H9 (cell line): ENCODE measurements around the gene BCL11B. TPM values are rescaled to one million over a fixed set of nuclear protein-coding genes. Genes with fewer than 3 reads are reported as not detected.
A peak's percentile ranks its signal among the peaks of the same experiment; 100 is the strongest.

Experiments
- DNase-seq: peaks from one replicate; pipeline ENCODE4 v3.0.0-alpha.2; 2017
- H2AFZ ChIP-seq: one replicate; pipeline ENCODE4 v1.6.1; 2013; ENCODE audit warnings: mild to moderate bottlenecking, low read length, control low read depth, moderate library complexity
- H2AK5ac ChIP-seq: 2 replicates; pipeline ENCODE4 v1.6.1; 2013; ENCODE audit warnings: low read length, control low read depth, mixed read lengths; ENCODE audit not compliant: insufficient read length
- H2BK120ac ChIP-seq: one replicate; pipeline ENCODE4 v1.6.1; 2013; ENCODE audit warnings: low read depth, mild to moderate bottlenecking, low read length, control low read depth, inconsistent platforms; ENCODE audit not compliant: poor library complexity, severe bottlenecking
- H2BK12ac ChIP-seq: 2 replicates; pipeline ENCODE4 v1.6.1; 2013; ENCODE audit warnings: low read length, control low read depth, mixed read lengths, low read depth; ENCODE audit not compliant: insufficient read length
- H2BK15ac ChIP-seq: 2 replicates; pipeline ENCODE4 v1.6.1; 2013; ENCODE audit warnings: low read depth, low read length, control low read depth
- H2BK20ac ChIP-seq: one replicate; pipeline ENCODE4 v1.6.1; 2013; ENCODE audit warnings: low read depth, mild to moderate bottlenecking, low read length, control low read depth, inconsistent platforms; ENCODE audit not compliant: poor library complexity, severe bottlenecking
- H2BK5ac ChIP-seq: 2 replicates; pipeline ENCODE4 v1.6.1; 2013; ENCODE audit warnings: low read length, control low read depth, mixed read lengths; ENCODE audit not compliant: insufficient read length
- H3K14ac ChIP-seq: 2 replicates; pipeline ENCODE4 v1.6.1; 2013; ENCODE audit warnings: low read length, control low read depth; ENCODE audit not compliant: insufficient read depth
- H3K18ac ChIP-seq: 2 replicates; pipeline ENCODE4 v1.6.1; 2013; ENCODE audit warnings: low read depth, mild to moderate bottlenecking, mixed read lengths, low read length, control low read depth; ENCODE audit not compliant: insufficient read length
- H3K23ac ChIP-seq: 2 replicates; pipeline ENCODE4 v1.6.1; 2013; ENCODE audit warnings: low read length, control low read depth, mixed read lengths, low read depth; ENCODE audit not compliant: insufficient read length
- H3K23me2 ChIP-seq: 2 replicates; pipeline ENCODE4 v1.6.1; 2013; ENCODE audit warnings: low read depth, mild to moderate bottlenecking, mixed read lengths, low read length, control low read depth; ENCODE audit not compliant: insufficient read length, poor library complexity, severe bottlenecking
- H3K27ac ChIP-seq: 2 replicates; pipeline ENCODE4 v1.5.1; 2013; ENCODE audit warnings: low read length, control low read depth, mixed read lengths, low read depth; ENCODE audit not compliant: insufficient read length
- H3K27me3 ChIP-seq: 2 replicates; pipeline ENCODE4 v1.6.1; 2013; ENCODE audit warnings: low read length, control low read depth, inconsistent platforms; ENCODE audit not compliant: insufficient read depth
- H3K4ac ChIP-seq: 2 replicates; pipeline ENCODE4 v1.6.1; 2013; ENCODE audit warnings: low read depth, mild to moderate bottlenecking, control low read depth, inconsistent platforms, low read length, moderate library complexity
- H3K4me1 ChIP-seq: 2 replicates; pipeline ENCODE4 v1.6.1; 2013; ENCODE audit warnings: low read length, control low read depth, inconsistent platforms; ENCODE audit not compliant: insufficient read depth
- H3K4me2 ChIP-seq: 2 replicates; pipeline ENCODE4 v1.6.1; 2013; ENCODE audit warnings: low read length, control low read depth, mixed read lengths; ENCODE audit not compliant: insufficient read length, insufficient read depth
- H3K56ac ChIP-seq: 2 replicates; pipeline ENCODE4 v1.6.1; 2013; ENCODE audit warnings: low read depth, mild to moderate bottlenecking, mixed read lengths, low read length, control low read depth; ENCODE audit not compliant: insufficient read length
- H3K79me1 ChIP-seq: 2 replicates; pipeline ENCODE4 v1.6.1; 2013; ENCODE audit warnings: low read depth, mild to moderate bottlenecking, moderate library complexity, low read length, control low read depth, inconsistent platforms; ENCODE audit not compliant: insufficient read depth, poor library complexity, severe bottlenecking
- H3K79me2 ChIP-seq: 2 replicates; pipeline ENCODE4 v1.6.1; 2013; ENCODE audit warnings: low read length, control low read depth, inconsistent platforms; ENCODE audit not compliant: insufficient read depth
- H3K9ac ChIP-seq: 2 replicates; pipeline ENCODE4 v1.6.1; 2013; ENCODE audit warnings: low read length, control low read depth, mixed read lengths; ENCODE audit not compliant: insufficient read length; ENCODE audit errors: extremely low read depth
- H3K9me3 ChIP-seq: one replicate; pipeline ENCODE4 v1.6.1; 2013; ENCODE audit warnings: low read depth, low read length, inconsistent platforms; ENCODE audit not compliant: control insufficient read depth
- H3T11ph ChIP-seq: one replicate; pipeline ENCODE4 v1.6.1; 2013; ENCODE audit warnings: mild to moderate bottlenecking, low read length, control low read depth, inconsistent platforms
- H4K20me1 ChIP-seq: one replicate; pipeline ENCODE4 v1.6.1; 2013; ENCODE audit not compliant: control insufficient read depth, insufficient read length, insufficient read depth
- H4K5ac ChIP-seq: 2 replicates; pipeline ENCODE4 v1.6.1; 2013; ENCODE audit warnings: low read depth, mild to moderate bottlenecking, mixed read lengths, low read length, control low read depth; ENCODE audit not compliant: insufficient read length
- H4K8ac ChIP-seq: replicated peaks from 2 replicates; pipeline ENCODE4 v1.6.1; 2013; ENCODE audit warnings: low read length, control low read depth, mixed read lengths, low read depth; ENCODE audit not compliant: insufficient read length
- H4K91ac ChIP-seq: 2 replicates; pipeline ENCODE4 v1.6.1; 2013; ENCODE audit warnings: low read depth, mild to moderate bottlenecking, moderate library complexity, mixed read lengths, low read length, control low read depth; ENCODE audit not compliant: insufficient read length
- H3K27ac Mint-ChIP-seq, 3 experiments: 2 replicates in 2 of 3; 3 replicates in 1 of 3; pipeline ENCODE4 v1.8.0; 2020 to 2021; ENCODE audit warnings: mixed read lengths in 3 of 3, mild to moderate bottlenecking in 1 of 3, moderate library complexity in 1 of 3
- H3K27me3 Mint-ChIP-seq: 2 replicates; pipeline ENCODE4 v1.8.0; 2021; ENCODE audit warnings: low read depth, mild to moderate bottlenecking, moderate library complexity, mixed read lengths
- H3K36me3 Mint-ChIP-seq, 3 experiments: 2 replicates in 2 of 3; 3 replicates in 1 of 3; pipeline ENCODE4 v1.8.0; 2020 to 2021; ENCODE audit warnings: low read depth in 3 of 3, mixed read lengths in 3 of 3; ENCODE audit not compliant: insufficient read depth in 1 of 3
- H3K4me1 Mint-ChIP-seq, 2 experiments: 2 replicates each; pipeline ENCODE4 v1.8.0; 2020; ENCODE audit warnings: mixed read lengths in 2 of 2
- H3K4me3 Mint-ChIP-seq, 2 experiments: 2 replicates in 1 of 2; 3 replicates in 1 of 2; pipeline ENCODE4 v1.8.0; 2020 to 2021; ENCODE audit warnings: mild to moderate bottlenecking in 2 of 2, mixed read lengths in 2 of 2, moderate library complexity in 1 of 2
- H3K9me3 Mint-ChIP-seq, 2 experiments: 2 replicates in 1 of 2; 3 replicates in 1 of 2; pipeline ENCODE4 v1.8.0; 2020; ENCODE audit warnings: mild to moderate bottlenecking in 2 of 2, mixed read lengths in 2 of 2, moderate library complexity in 1 of 2
- WGBS: extraction: QIAGEN DNeasy Blood & Tissue Kit; methylation state at CpG from one replicate; pipeline ENCODE4 v1.1.7; 2013; ENCODE audit warnings: missing lambda C conversion rate, low lambda C conversion rate, mixed read lengths; ENCODE audit not compliant: insufficient read length; ENCODE audit errors: extremely low coverage; 5-methylcytosine and 5-hydroxymethylcytosine counted together
- total RNA-seq: library from RNA; stranded (reverse); gene quantifications from 2 replicates; pipeline ENCODE4 v1.2.1, GENCODE V29; 2021
- TF ChIP-seq, protein P1 (sequence below): fragments of 200-600 bp; sonication (generic); conservative IDR thresholded peaks from 3 replicates; pipeline ENCODE4 v1.8.0; 2021; ENCODE audit warnings: antibody characterized with exemption, mild to moderate bottlenecking

The BCL11B gene
- total RNA-seq, 1 experiment from 2014 or later = 4.9 TPM

DNA sequence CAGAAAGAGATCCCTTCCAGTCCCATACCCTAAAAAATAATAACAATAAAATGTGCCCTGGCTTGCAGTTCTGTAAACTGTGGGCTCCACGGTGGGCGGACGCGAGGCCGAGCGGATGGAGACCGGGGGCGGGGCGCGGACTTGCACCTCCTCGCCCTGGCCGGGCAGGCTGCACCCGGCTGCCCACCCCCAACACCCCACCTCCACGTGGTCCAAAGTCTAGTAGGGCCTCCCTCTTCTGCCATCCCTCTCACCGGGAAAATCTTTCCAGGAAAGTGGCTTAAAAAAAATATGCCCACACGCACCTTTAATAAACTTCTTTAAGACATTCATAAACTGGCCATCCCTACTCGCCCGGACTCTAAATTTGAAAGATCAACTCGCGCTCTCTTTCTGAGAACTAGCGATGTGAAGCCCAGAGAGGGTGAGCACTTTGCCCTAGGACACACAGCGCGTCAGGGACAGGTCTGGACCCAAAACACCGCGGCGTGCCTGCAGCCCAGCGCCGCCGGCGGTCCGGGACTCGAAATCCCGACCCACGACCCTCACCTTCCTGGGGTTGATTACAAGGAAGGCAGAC lies 1.9 kb upstream of the BCL11B start:
- peaks cover 0 to 4% of the 10 kb centered on the region in 2 experiments; a peak in 1 of 5 replicates for H3K9me3 Mint-ChIP-seq
- H3T11ph ChIP-seq = no peak overlapping the region
- no peak overlapping the region for H4K91ac ChIP-seq
- H3K9me3 ChIP-seq = no peaks in the 10 kb centered on the region
- no peak overlapping the region for H4K8ac ChIP-seq
- H3K23ac ChIP-seq = no peak overlapping the region
- H3K4me1 Mint-ChIP-seq = peaks cover 28 to 62% of the 10 kb centered on the region in 2 experiments
- peak overlapping the region; percentile 80 to 84 for H3K4me3 Mint-ChIP-seq
- H3K27ac Mint-ChIP-seq = no peak overlapping the region
- H2BK5ac ChIP-seq = no peak overlapping the region
- H3K27me3 Mint-ChIP-seq = peaks cover 38% of the 10 kb centered on the region
- no peak overlapping the region for H3K4ac ChIP-seq
- DNase-seq = no peak
- H2BK12ac ChIP-seq = no peak overlapping the region
- H3K56ac ChIP-seq = no peak overlapping the region
- H3K79me2 ChIP-seq = no peaks in the 10 kb centered on the region; the same call in 1 of the 2 replicates
- no peaks in the 10 kb centered on the region; the same call in 1 of the 2 replicates for H3K27me3 ChIP-seq
- H4K5ac ChIP-seq = no peak overlapping the region
- no peaks in the 10 kb centered on the region for H4K20me1 ChIP-seq
- H3K14ac ChIP-seq = no peak overlapping the region; the same call in 1 of the 2 replicates
- TF ChIP-seq, protein P1, sequence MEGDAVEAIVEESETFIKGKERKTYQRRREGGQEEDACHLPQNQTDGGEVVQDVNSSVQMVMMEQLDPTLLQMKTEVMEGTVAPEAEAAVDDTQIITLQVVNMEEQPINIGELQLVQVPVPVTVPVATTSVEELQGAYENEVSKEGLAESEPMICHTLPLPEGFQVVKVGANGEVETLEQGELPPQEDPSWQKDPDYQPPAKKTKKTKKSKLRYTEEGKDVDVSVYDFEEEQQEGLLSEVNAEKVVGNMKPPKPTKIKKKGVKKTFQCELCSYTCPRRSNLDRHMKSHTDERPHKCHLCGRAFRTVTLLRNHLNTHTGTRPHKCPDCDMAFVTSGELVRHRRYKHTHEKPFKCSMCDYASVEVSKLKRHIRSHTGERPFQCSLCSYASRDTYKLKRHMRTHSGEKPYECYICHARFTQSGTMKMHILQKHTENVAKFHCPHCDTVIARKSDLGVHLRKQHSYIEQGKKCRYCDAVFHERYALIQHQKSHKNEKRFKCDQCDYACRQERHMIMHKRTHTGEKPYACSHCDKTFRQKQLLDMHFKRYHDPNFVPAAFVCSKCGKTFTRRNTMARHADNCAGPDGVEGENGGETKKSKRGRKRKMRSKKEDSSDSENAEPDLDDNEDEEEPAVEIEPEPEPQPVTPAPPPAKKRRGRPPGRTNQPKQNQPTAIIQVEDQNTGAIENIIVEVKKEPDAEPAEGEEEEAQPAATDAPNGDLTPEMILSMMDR = no peak
- no peak overlapping the region for H2BK15ac ChIP-seq
- H3K36me3 Mint-ChIP-seq = no peaks in the 10 kb centered on the region
- no peak overlapping the region for H3K18ac ChIP-seq
- no peak overlapping the region for H2AFZ ChIP-seq
- WGBS = no CpG with 5 or more reads among the region's 34 CpGs
- H3K79me1 ChIP-seq = no peaks in the 10 kb centered on the region
- no peak overlapping the region for H2AK5ac ChIP-seq
- peaks cover 31% of the 10 kb centered on the region for H3K23me2 ChIP-seq
- no peak overlapping the region for H3K9ac ChIP-seq
- peak overlapping the region; percentile 98 for H3K4me2 ChIP-seq
- no peak overlapping the region for H3K27ac ChIP-seq
- H2BK120ac ChIP-seq = no peak overlapping the region
- H3K4me1 ChIP-seq = 0 out of 2 replicates have a peak, but pooled peaks cover 8% of the 10 kb centered on the region
- H2BK20ac ChIP-seq = no peak overlapping the region
